IMR-90 (cell line): Measurements from ENCODE around the gene GJC2.

Experiments
- BHLHE40 ChIP-seq: fragments of 150-350 bp; IDR thresholded peaks from 2 replicates; pipeline ENCODE4 v1.6.1; 2016; ENCODE audit warnings: mild to moderate bottlenecking, low read depth, low read length
- CEBPB ChIP-seq: IDR thresholded peaks from 2 replicates; pipeline ENCODE4 v1.6.1; 2012; ENCODE audit warnings: low read depth, low read length, improper control_type of control experiment
- CHD1 ChIP-seq: IDR thresholded peaks from 2 replicates; pipeline ENCODE4 v1.6.1; 2012; ENCODE audit warnings: low read depth, low read length, improper control_type of control experiment
- CTCF ChIP-seq: conservative IDR thresholded peaks from 2 replicates; pipeline ENCODE4 v1.5.1; 2012; ENCODE audit warnings: mild to moderate bottlenecking, low read depth, low read length, improper control_type of control experiment
- FOS ChIP-seq: fragments of 150-350 bp; IDR thresholded peaks from 2 replicates; pipeline ENCODE4 v1.6.1; 2016; ENCODE audit warnings: low read depth, low read length
- MAFK ChIP-seq: IDR thresholded peaks from 2 replicates; pipeline ENCODE4 v1.6.1; 2012; ENCODE audit warnings: low read depth, low read length, improper control_type of control experiment
- MAZ ChIP-seq: IDR thresholded peaks from 2 replicates; pipeline ENCODE4 v1.6.1; 2012; ENCODE audit warnings: low read depth, mild to moderate bottlenecking, low read length, improper control_type of control experiment, moderate library complexity, borderline replicate concordance
- MXI1 ChIP-seq: IDR thresholded peaks from 2 replicates; pipeline ENCODE4 v1.6.1; 2012; ENCODE audit warnings: low read depth, mild to moderate bottlenecking, low read length, moderate library complexity, borderline replicate concordance
- POLR2A ChIP-seq: IDR thresholded peaks from 2 replicates; pipeline ENCODE4 v1.6.1; 2012; ENCODE audit warnings: mild to moderate bottlenecking, low read depth, low read length
- RAD21 ChIP-seq: IDR thresholded peaks from 2 replicates; pipeline ENCODE4 v1.6.1; 2012; ENCODE audit warnings: low read length, improper control_type of control experiment
- RCOR1 ChIP-seq: IDR thresholded peaks from 2 replicates; pipeline ENCODE4 v1.6.1; 2012; ENCODE audit warnings: mild to moderate bottlenecking, low read length, improper control_type of control experiment; ENCODE audit not compliant: insufficient replicate concordance
- RFX5 ChIP-seq: IDR thresholded peaks from 2 replicates; pipeline ENCODE4 v1.8.0; 2012; ENCODE audit warnings: low read depth, mild to moderate bottlenecking, low read length, moderate library complexity
- SMC3 ChIP-seq: fragments of 150-350 bp; IDR thresholded peaks from 2 replicates; pipeline ENCODE4 v1.6.1; 2016; ENCODE audit warnings: low read depth, mild to moderate bottlenecking, antibody characterized with exemption, low read length, moderate library complexity
- USF2 ChIP-seq: fragments of 150-350 bp; IDR thresholded peaks from 2 replicates; pipeline ENCODE4 v1.6.1; 2017; ENCODE audit warnings: mild to moderate bottlenecking, antibody characterized with exemption, low read length, low read depth

GRCh38 chr1:228182296-228183030, 32.7 kb downstream of the GJC2 start:
- TF ChIP-seq CTCF (no peak), RCOR1 (no peak), FOS (no peak), RFX5 (no peak), USF2 (no peak), MXI1 (no peak), CHD1 (no peak), BHLHE40 (no peak), POLR2A (no peak), CEBPB (no peak), MAFK (no peak), RAD21 (no peak), MAZ (no peak), SMC3 (no peak)
